GM15510 (cell line): Measurements from ENCODE around the gene PDGFRB.

Experiments
- POLR2A ChIP-seq: IDR thresholded peaks from 3 replicates; pipeline ENCODE4 v1.6.1; 2011; ENCODE audit warnings: borderline replicate concordance; ENCODE audit not compliant: insufficient read length; ENCODE audit errors: extremely low read depth

The PDGFRB gene

DNA sequence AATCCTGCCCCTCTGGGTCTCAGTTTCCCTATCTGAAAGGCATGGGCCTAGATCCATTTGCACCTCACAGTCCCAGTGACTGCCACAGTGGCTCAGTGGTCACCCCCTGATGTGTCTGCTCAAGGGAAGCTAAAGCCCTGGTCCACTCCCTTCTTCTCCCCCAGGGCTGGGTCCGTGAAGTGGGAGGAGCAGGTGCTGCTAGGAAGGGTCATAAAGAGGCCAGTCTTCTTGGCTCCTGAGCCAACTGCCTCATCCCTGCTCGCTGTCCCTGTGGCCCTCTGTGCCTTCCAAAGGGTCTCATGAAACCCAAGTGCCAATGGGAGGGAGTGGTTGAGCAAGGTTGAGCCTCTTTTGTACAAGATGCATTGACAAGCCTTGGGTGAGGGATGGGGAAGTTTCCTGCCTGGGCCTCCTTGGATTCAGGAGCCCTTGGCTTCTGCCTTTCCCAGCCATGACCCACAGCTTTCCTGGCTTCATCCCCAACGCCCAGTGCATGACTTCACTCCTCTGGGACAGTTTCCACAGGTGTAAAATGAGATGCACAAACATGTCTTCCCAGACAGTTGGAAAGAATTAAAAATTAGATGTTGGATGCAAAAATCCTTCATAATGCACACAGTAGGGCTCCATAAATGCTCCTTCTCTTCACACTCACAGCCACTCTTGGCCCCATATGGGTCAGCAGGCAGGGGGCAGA is 32.6 kb upstream of the PDGFRB start:
- no peak for TF ChIP-seq POLR2A

DNA sequence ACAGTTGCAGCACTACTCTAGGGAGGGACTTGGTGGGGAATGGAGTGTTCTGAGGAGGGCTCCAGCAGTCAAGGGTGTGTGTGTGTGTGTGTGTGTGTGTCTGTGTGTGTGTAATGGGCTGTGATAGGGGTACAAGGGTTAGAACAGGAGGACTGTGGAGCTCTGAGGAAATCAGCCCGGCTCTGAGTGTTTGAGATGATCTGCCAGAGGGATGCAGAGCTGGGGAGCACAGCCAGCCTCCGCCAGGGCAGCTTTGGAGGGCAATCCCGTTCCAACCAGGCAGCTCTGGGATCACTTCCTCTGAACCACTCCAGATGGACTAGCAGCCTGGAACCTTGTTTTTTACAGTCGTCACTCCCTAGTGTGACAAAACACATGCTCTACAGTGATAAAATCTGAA is 31.3 kb upstream of the PDGFRB start:
- TF ChIP-seq POLR2A, result no peak

DNA sequence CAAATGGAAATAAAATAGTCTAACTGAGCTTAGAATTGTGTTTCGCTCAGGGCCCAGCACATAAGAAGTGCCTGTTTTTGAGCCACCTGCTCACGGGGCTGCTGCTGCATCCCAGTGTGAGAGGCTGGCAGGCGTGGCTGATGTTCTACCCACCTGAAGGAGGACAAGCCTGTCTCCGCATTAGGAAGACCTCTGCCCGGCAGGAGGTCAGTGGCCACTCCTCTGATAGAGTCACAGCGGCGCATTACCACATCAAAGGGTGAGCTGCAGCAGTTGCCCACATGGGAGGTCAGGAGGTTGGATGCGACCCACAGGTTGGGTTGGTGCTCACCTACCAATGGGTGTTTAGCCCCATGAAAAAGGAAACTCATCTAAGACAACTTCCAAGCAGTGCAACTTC is 30.5 kb upstream of the PDGFRB start:
- TF ChIP-seq POLR2A, result no peak

DNA sequence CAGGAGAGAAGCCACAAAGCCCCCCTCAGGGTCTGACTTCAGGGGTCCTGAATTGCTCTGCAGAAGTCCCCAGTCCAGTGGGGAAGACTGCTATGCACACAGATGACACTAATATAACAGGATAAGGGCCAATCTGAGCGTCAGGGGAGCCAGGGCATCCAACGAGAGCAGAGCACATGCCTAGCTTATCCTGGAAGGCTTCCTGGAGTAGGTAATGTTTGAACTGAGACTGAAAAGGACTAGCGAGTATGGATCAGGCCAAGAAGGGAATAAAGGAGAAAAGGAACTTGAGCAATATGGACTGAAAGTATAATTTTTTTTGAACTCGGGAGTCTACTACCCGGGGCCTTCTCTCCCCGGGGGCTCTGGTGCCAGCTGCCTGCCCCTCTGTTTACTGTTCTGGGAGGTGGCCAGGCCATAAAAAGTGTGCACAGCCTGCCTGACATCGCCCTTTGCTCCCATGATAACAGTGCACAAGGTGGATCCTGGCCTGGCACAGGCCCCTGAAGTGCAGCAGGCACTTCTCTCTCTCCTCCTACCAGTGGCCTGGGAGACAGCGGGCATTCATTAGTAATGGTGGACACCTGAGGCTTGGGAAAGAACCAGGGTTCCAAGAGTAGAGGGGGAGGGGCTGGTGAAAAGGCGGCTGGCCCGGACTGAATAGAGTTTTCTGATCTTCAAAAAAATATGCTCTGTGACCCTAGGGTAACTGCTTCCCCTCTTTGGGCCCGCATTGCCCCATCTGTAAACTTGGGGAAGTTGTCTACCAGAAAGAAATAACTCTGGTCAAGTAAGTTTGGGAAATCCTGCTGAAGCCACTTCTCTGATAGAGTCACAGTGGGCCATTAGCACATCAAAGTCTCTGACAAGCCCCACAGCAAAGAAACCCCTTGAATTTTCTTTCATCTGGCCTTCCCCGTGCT is 29.6 kb upstream of the PDGFRB start:
- TF ChIP-seq POLR2A, result no peak

DNA sequence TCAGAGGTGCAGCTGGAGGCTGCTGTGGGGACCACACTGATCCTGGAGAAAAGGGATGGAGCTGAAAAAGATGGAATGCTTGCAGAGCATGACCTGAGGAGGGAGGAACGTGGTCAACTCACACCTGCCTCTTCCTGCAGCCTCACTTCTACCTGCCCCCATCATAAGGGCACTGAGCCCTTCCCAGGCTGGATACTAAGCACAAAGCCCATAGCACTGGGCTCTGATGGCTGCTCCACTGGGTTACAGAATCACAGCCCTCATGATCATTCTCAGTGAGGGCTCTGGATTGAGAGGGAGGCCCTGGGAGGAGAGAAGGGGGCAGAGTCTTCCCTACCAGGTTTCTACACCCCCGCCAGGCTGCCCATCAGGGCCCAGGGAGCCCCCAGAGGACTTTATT is 28.4 kb upstream of the PDGFRB start:
- TF ChIP-seq POLR2A, result no peak

DNA sequence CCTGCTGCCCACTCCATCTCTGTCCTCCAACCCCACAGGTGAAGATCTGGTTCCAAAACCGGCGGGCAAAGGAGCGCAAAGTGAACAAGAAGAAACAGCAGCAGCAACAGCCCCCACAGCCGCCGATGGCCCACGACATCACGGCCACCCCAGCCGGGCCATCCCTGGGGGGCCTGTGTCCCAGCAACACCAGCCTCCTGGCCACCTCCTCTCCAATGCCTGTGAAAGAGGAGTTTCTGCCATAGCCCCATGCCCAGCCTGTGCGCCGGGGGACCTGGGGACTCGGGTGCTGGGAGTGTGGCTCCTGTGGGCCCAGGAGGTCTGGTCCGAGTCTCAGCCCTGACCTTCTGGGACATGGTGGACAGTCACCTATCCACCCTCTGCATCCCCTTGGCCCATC is 27.8 kb upstream of the PDGFRB start:
- TF ChIP-seq POLR2A, result no peak

DNA sequence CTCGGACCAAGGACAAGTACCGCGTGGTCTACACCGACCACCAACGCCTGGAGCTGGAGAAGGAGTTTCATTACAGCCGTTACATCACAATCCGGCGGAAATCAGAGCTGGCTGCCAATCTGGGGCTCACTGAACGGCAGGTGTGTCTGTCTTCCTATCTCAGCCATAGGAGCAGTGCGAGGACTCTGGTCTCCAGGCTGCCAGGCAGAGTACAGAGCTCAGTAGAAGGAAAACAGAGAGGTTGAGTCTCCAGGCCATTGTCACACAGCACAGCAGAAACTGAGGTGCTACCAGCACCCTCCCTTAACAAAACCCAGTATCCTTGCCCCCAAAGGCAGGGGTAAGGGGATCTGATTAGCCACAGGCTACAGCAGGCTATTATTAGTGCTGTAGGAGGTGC is 27.1 kb upstream of the PDGFRB start:
- TF ChIP-seq POLR2A, result no peak

DNA sequence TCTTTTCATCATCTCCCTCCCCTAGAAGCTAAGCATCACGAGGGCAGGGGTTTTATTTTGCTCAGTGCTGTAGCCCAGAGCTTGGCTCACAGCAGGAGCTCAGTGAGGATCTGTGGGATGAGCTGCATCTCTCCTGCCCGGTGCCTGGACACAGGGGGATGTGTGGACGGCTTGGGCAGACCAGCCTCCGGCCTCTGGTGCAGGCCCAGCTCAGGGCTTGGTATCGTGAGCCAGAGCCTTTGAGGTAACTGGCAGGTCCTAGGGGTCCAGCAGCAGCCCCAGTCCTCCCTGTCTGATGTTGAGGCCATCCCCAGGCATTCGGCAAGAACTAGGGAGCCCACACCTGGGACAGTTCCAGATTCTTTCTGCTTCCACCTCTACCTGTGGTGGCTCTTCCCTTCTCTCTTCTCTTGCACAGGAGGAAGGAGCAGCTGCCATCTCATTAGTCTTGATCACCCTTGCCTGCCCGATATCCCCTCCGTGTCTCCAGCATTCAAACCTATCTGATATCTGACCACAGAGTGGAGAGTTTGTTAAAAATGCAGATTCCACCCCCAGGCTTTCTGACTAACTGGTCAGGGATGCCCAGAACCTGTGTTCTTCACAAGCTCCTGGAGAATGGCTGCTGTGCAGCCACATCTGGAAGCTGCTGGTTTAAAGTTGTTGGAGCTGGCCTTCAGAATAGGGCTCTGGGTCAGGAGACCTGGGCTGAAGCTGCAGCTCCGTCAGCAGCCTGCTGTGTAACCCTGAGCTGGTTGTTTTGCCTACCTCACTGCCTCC is 26.3 kb upstream of the PDGFRB start:
- TF ChIP-seq POLR2A, result no peak

DNA sequence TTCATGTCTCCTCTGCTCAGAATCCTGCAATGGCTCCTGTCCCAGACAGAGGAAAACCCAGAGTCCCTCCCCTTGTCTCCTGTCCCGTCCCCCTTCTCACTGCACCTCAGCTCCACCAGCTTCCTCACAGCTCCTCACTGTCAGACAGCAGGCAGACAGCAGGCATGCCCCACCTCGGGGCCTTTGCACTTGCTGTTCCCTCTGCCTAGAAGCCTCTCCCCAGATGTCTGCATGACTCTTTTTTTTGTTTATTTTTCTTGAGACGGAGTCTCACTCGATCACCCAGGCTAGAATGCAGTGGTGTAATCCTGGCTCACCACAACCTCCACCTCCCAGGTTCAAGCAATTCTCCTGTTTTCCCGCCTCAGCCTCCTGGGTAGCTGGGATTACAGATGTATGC is 25.4 kb upstream of the PDGFRB start:
- no peak for TF ChIP-seq POLR2A

DNA sequence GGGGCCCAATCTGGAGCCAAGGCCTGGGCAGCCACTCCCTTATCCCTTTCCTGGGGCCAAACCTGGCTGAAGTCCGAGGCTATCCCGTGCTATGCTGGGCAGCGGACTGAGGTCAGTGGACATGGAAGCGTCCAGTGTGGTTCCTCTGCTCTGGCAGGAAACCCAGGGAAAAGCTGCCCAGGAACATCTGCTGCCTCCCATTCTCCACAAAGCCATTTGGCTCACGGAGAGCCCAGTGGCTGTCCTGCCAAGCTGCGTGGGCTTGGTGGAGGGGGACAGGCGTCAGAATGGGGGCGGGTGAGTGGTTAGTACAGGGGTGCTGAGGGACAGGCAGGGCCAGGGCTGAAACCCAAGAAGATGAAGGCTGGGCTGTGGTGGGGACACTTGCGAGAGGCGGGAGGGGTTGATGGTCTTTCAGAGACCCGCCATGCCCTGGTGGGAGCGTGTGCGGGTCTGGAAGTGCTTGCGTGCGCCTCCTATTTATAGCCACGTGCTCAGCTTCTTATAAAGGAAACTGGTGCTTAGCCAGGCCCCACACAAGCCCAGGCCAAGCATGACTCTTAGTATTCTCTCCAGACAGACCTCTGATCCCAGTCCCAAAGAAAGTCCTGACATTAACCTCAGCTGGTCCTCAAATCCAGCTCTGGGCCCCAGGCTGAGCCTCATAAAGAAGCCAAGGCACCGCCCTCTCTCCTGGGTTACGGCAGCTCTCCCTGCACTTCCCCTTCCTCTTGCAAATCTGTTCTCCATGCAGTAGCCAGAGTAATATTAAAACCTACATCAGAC is 24.8 kb upstream of the PDGFRB start:
- TF ChIP-seq POLR2A, result no peak

DNA sequence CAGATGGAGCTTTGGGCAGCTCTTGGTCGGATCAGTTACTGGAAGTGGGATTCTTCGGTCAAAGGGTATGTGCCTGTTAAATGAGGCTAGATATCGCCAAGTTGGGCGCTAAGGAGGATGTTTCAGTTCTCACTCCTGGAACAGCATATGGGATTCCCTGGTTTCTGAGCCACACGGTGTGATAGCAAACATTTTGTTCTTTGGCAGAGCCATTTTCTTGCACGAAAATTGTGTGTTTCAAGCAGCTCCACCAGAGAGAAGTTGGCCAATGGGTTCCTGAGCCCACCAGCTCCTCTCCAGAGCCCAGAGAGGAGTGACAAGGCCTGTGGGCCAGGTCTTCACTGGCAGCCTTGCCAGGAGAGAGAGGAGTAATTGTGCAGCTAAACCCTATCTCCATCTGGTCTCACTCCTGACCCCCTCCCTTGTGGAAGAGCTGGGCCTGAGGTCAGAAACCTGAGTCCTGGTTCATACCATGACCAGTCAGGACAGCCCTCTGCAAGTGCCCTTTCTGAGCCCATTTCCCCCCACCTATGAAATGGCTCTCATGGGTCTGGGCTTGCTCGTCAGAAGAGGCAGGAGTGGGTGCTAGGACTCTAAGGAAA is 23.5 kb upstream of the PDGFRB start:
- no peak for TF ChIP-seq POLR2A

DNA sequence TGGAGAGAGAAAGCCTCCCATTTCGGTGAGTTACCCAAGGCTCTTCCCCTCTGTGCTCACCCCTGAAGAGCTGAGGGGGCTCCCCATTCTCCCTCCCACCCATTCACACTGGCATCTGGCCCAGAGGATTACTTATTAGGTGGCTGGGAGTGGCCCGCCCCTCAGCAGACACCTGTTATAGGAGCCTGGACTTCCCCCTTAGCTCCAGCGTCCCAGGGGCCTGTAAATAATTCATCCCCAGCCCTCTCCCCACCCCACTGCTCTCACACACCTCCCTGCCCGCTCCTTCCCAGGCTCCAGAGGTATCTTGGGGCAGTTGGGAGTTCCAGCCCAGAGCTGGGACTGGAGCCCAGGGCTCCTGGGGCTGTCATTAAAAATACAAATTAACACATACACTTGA is 22.6 kb upstream of the PDGFRB start:
- no peak for TF ChIP-seq POLR2A

DNA sequence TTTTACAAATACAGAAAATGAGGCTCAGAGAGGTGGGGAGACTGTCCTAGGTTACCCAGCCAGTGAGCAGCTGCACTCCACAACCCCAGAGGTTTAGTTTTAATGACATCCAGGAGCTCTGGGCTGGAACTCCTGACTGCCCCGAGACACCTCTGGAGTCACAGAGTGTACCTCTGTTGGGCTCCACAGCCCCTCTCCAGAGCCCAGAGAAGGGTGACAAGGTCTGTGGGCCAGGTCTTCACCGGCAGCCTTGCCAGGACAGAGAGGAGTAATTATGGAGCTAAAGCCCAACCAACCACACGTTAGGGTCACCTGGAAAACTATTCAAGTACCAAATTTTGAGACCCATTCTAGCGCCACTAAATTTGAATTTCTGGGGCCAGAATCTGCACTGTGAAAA is 22.1 kb upstream of the PDGFRB start:
- no peak for TF ChIP-seq POLR2A
